Keratinocyte (primary cell): ENCODE results near the gene RBM6. TPM values are rescaled to one million over a fixed set of nuclear protein-coding genes. Genes with fewer than 3 reads are reported as not detected.

ENCODE experiments used
- DNase-seq: peaks from one replicate; pipeline ENCODE4 v3.0.0-alpha.2; 2011; ENCODE audit warnings: low read depth, missing footprints, low spot score
- FAIRE-seq: peaks from 2 replicates; lab custom pipeline; 2011; peaks lifted over from hg19 to GRCh38; lab: Jason Lieb, UNC
- H2AFZ ChIP-seq: 2 replicates; pipeline ENCODE4 v1.6.0; 2012; ENCODE audit warnings: low read length, control low read depth, inconsistent platforms; ENCODE audit not compliant: control insufficient read depth
- H3K27ac ChIP-seq: 2 replicates; pipeline ENCODE4 v1.5.1; 2011; ENCODE audit warnings: low read length; ENCODE audit not compliant: control insufficient read depth, insufficient read depth
- H3K27me3 ChIP-seq: 3 replicates; pipeline ENCODE4 v1.6.0; 2011; ENCODE audit warnings: low read length; ENCODE audit not compliant: control insufficient read depth, insufficient read depth; ENCODE audit errors: extremely low read depth
- H3K36me3 ChIP-seq, 2 experiments: 2 replicates in 1 of 2; 3 replicates in 1 of 2; pipeline ENCODE4 v1.5.1; 2011; ENCODE audit warnings: low read length in 2 of 2, mild to moderate bottlenecking in 1 of 2; ENCODE audit not compliant: control insufficient read depth in 2 of 2, insufficient read depth in 2 of 2; ENCODE audit errors: extremely low read depth in 1 of 2
- H3K4me1 ChIP-seq: 3 replicates; pipeline ENCODE4 v1.5.1; 2011; ENCODE audit warnings: low read length; ENCODE audit not compliant: control insufficient read depth, insufficient read depth; ENCODE audit errors: extremely low read depth
- H3K4me2 ChIP-seq: 3 replicates; pipeline ENCODE4 v1.6.0; 2011; ENCODE audit warnings: low read depth, low read length; ENCODE audit not compliant: control insufficient read depth, insufficient read depth; ENCODE audit errors: extremely low read depth
- H3K4me3 ChIP-seq, 3 experiments: fragments of 200-600 bp in 1 of 3; sonication (generic) in 1 of 3; 2 replicates in 2 of 3; 3 replicates in 1 of 3; pipeline ENCODE4 v1.5.1; 2011 to 2016; ENCODE audit warnings: low read length in 3 of 3, mild to moderate bottlenecking in 3 of 3, control low read depth in 2 of 3, inconsistent platforms in 1 of 3, low read depth in 1 of 3, mixed read lengths in 1 of 3, mixed run types in 1 of 3, moderate library complexity in 1 of 3; ENCODE audit not compliant: control insufficient read depth in 2 of 3, insufficient read depth in 2 of 3; ENCODE audit errors: extremely low read depth in 1 of 3
- H3K79me2 ChIP-seq: 2 replicates; pipeline ENCODE4 v1.6.0; 2012; ENCODE audit warnings: low read length; ENCODE audit not compliant: control insufficient read depth, insufficient read depth
- H3K9ac ChIP-seq: 3 replicates; pipeline ENCODE4 v1.6.0; 2011; ENCODE audit warnings: low read length; ENCODE audit not compliant: control insufficient read depth, insufficient read depth; ENCODE audit errors: extremely low read depth
- H3K9me1 ChIP-seq: 3 replicates; pipeline ENCODE4 v1.6.0; 2011; ENCODE audit warnings: low read length; ENCODE audit not compliant: control insufficient read depth, insufficient read depth; ENCODE audit errors: extremely low read depth
- H3K9me3 ChIP-seq: 2 replicates; pipeline ENCODE4 v1.5.1; 2012; ENCODE audit warnings: low read depth, low read length; ENCODE audit not compliant: control insufficient read depth
- H4K20me1 ChIP-seq: 3 replicates; pipeline ENCODE4 v1.6.0; 2011; ENCODE audit warnings: low read length; ENCODE audit not compliant: control insufficient read depth, insufficient read depth; ENCODE audit errors: extremely low read depth
- CTCF ChIP-seq, 3 experiments: IDR thresholded peaks in 1 of 3; conservative IDR thresholded peaks in 1 of 3; optimal IDR thresholded peaks in 1 of 3; 2 replicates in 2 of 3; 3 replicates in 1 of 3; pipeline versions ENCODE3 to v1.5.1; 2011; ENCODE audit warnings: low read length in 3 of 3, mild to moderate bottlenecking in 3 of 3, moderate library complexity in 2 of 3, control low read depth in 1 of 3, inconsistent platforms in 1 of 3; ENCODE audit not compliant: insufficient read depth in 2 of 3; ENCODE audit errors: extremely low read depth in 1 of 3
- EZH2 ChIP-seq: IDR thresholded peaks from one replicate; pipeline ENCODE4 v1.6.1; 2012; ENCODE audit warnings: inconsistent platforms, mild to moderate bottlenecking, low read length, moderate library complexity
- dilution Hi-C: fragments of 300-500 bp; cut with MboI; formaldehyde crosslinking; loops from one replicate; pipeline ENCODE4 v1.7.0; 2020; ENCODE audit warnings: low sequenced_read_pairs; ENCODE audit not compliant: extremely low pct_ligation_motif_present
- polyA plus RNA-seq, 5 experiments: library from polyadenylated mRNA; depleted of rRNA in 3 of 5; stranded (reverse) in 3 of 5; stranded (forward) in 1 of 5; unstranded in 1 of 5; fragments of >200 nt; gene quantifications; 1 replicate in 1 of 5; 2 replicates in 3 of 5; 3 replicates in 1 of 5; pipeline versions ENCODE4 v1.2.1 to v1.2.3, GENCODE V29; 2011 to 2012; ENCODE audit warnings: missing spikeins in 2 of 5, low read depth in 1 of 5, low replicate concordance in 1 of 5

The RBM6 gene
- polyA plus RNA-seq, 1 donor (not counting 4 experiments of a cell fraction or from before 2014, with no cell fraction given): 43.2 TPM

- FAIRE-seq: no peak
- no peak for DNase-seq
Observed at GRCh38 chr3:50124800-50125178, 184.8 kb downstream of the RBM6 start.

GRCh38 chr3:50125541-50126286, 185.8 kb downstream of the RBM6 start:
- Histone ChIP-seq H3K9ac (no peak overlapping the region), H3K4me1 (peaks cover 21% of the 10 kb centered on the region), H2AFZ (no peak overlapping the region), H4K20me1 (peaks cover 6% of the 10 kb centered on the region), H3K27me3 (no peaks in the 10 kb centered on the region), H3K79me2 (no peaks in the 10 kb centered on the region), H3K4me2 (no peak overlapping the region), H3K9me3 (no peaks in the 10 kb centered on the region), H3K4me3 (no peak overlapping the region), H3K9me1 (no peaks in the 10 kb centered on the region), H3K27ac (no peak overlapping the region), H3K36me3 (peaks cover 1 to 6% of the 10 kb centered on the region in 2 experiments)
- dilution Hi-C loops: no loop called here
- no peak for DNase-seq
- FAIRE-seq: no peak
- no peak for TF ChIP-seq CTCF (optimal IDR thresholded peaks at IDR 0.05 in 1 of 3, IDR thresholded peaks at IDR 0.05 in 1 of 3, conservative IDR thresholded peaks at IDR 0.05 in 1 of 3; ENCODE audit: extremely low read depth in 1 of 3, insufficient read depth in 2 of 3, low read length in 3 of 3)
- no peak for TF ChIP-seq EZH2

More at GRCh38 chr3:50124800-50125178, 184.8 kb downstream of the RBM6 start:
- dilution Hi-C loops: no loop called here
- Histone ChIP-seq H3K36me3 (peaks cover 8 to 10% of the 10 kb centered on the region in 2 experiments), H3K27me3 (no peaks in the 10 kb centered on the region), H3K4me2 (no peak overlapping the region), H3K9ac (no peak overlapping the region), H3K79me2 (no peaks in the 10 kb centered on the region), H2AFZ (no peak overlapping the region), H3K9me3 (no peaks in the 10 kb centered on the region), H3K4me1 (peaks cover 21% of the 10 kb centered on the region), H4K20me1 (peaks cover 6% of the 10 kb centered on the region), H3K27ac (no peak overlapping the region), H3K9me1 (no peaks in the 10 kb centered on the region), H3K4me3 (no peak overlapping the region)
- TF ChIP-seq CTCF (optimal IDR thresholded peaks at IDR 0.05 in 1 of 3, IDR thresholded peaks at IDR 0.05 in 1 of 3, conservative IDR thresholded peaks at IDR 0.05 in 1 of 3; ENCODE audit: extremely low read depth in 1 of 3, insufficient read depth in 2 of 3, low read length in 3 of 3): no peak
